Mesothelial cell of epicardium (in vitro differentiated cells): ENCODE results near the gene NFE2L1. TPM values are rescaled to one million over a fixed set of nuclear protein-coding genes. Genes with fewer than 3 reads are reported as not detected.
"Not testable (repeated sequence)": the region's sequence is repeated elsewhere in the genome, so short reads cannot be mapped to it uniquely, and the experiment has no call there.

ENCODE experiments used
- DNase-seq, 2 experiments: peaks; one replicate each; pipeline ENCODE4 v3.0.0; 2021; ENCODE audit warnings: low spot score in 2 of 2; ENCODE audit not compliant: unreplicated experiment in 2 of 2
- H3K27ac Mint-ChIP-seq: 2 replicates; pipeline ENCODE4 v1.8.0; 2021; ENCODE audit warnings: mixed read lengths
- H3K27me3 Mint-ChIP-seq: 2 replicates; pipeline ENCODE4 v1.8.0; 2021; ENCODE audit warnings: low read depth, mixed read lengths
- H3K36me3 Mint-ChIP-seq: 2 replicates; pipeline ENCODE4 v1.8.0; 2021; ENCODE audit warnings: mixed read lengths
- H3K4me1 Mint-ChIP-seq: 2 replicates; pipeline ENCODE4 v1.8.0; 2021; ENCODE audit warnings: mixed read lengths
- H3K4me3 Mint-ChIP-seq: 2 replicates; pipeline ENCODE4 v1.8.0; 2021; ENCODE audit warnings: mild to moderate bottlenecking, moderate library complexity, mixed read lengths
- H3K9me3 Mint-ChIP-seq: 2 replicates; pipeline ENCODE4 v1.8.0; 2021; ENCODE audit warnings: mixed read lengths
- total RNA-seq: library from RNA; stranded (reverse); gene quantifications from 3 replicates; pipeline ENCODE4 v1.2.1, GENCODE V29; 2021
- TF ChIP-seq, protein P1 (sequence below): fragments of 200-600 bp; sonication (generic); IDR thresholded peaks from one replicate; pipeline ENCODE4 v1.5.0; 2021; ENCODE audit warnings: antibody characterized with exemption; ENCODE audit not compliant: unreplicated experiment

The NFE2L1 gene, protein sequence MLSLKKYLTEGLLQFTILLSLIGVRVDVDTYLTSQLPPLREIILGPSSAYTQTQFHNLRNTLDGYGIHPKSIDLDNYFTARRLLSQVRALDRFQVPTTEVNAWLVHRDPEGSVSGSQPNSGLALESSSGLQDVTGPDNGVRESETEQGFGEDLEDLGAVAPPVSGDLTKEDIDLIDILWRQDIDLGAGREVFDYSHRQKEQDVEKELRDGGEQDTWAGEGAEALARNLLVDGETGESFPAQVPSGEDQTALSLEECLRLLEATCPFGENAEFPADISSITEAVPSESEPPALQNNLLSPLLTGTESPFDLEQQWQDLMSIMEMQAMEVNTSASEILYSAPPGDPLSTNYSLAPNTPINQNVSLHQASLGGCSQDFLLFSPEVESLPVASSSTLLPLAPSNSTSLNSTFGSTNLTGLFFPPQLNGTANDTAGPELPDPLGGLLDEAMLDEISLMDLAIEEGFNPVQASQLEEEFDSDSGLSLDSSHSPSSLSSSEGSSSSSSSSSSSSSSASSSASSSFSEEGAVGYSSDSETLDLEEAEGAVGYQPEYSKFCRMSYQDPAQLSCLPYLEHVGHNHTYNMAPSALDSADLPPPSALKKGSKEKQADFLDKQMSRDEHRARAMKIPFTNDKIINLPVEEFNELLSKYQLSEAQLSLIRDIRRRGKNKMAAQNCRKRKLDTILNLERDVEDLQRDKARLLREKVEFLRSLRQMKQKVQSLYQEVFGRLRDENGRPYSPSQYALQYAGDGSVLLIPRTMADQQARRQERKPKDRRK
- total RNA-seq = 134 to 137 TPM (median 136 TPM) in 3 replicates

DNA sequence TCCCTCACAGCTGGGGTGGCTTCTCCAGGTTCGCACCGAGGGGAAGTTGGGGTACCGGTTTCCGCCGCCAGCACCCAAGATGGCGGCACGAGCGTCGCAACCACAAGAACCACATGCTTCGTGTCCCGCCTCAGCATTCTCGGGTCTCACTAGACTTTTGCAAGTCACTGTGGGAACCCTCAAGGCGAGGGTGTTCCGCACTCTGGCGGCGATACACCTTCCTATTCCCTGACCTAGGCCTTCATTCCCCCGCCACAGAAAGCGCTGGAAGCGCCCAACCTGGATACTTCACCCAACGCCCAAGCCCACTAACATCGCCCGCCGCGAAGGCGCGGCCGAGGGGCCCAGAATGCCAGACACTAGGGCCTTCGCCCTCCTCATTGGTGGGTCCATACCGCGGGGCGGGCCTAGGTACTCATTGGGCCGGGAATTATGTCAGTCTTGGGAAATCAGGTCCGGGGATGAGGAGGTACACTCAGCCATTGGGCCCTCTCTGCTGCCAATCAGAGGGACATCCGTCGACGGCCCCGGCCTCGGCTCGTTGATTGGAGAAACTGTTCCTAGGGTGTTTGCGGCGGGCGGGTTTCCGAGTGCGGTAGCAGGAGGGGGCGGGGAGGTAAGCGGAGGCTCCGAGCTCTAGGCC lies at the start of gene NFE2L1:
Gene NFE2L1, plus strand, starts transcription at position 619 of the 643 bp plus-strand sequence. CDS start 2,760 bp downstream, outside the sequence.
- TF ChIP-seq, protein P1, sequence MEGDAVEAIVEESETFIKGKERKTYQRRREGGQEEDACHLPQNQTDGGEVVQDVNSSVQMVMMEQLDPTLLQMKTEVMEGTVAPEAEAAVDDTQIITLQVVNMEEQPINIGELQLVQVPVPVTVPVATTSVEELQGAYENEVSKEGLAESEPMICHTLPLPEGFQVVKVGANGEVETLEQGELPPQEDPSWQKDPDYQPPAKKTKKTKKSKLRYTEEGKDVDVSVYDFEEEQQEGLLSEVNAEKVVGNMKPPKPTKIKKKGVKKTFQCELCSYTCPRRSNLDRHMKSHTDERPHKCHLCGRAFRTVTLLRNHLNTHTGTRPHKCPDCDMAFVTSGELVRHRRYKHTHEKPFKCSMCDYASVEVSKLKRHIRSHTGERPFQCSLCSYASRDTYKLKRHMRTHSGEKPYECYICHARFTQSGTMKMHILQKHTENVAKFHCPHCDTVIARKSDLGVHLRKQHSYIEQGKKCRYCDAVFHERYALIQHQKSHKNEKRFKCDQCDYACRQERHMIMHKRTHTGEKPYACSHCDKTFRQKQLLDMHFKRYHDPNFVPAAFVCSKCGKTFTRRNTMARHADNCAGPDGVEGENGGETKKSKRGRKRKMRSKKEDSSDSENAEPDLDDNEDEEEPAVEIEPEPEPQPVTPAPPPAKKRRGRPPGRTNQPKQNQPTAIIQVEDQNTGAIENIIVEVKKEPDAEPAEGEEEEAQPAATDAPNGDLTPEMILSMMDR = no peak
- Mint-ChIP-seq H3K9me3 (no peaks in the 10 kb centered on the region), H3K36me3 (peaks cover 8% of the 10 kb centered on the region), H3K27me3 (no peaks in the 10 kb centered on the region), H3K27ac (peak within 1 kb of the TSS; percentile 100), H3K4me1 (peaks cover 62% of the 10 kb centered on the region), H3K4me3 (peak within 1 kb of the TSS; percentile 85)
- DNase-seq = peak; percentile 97

DNA sequence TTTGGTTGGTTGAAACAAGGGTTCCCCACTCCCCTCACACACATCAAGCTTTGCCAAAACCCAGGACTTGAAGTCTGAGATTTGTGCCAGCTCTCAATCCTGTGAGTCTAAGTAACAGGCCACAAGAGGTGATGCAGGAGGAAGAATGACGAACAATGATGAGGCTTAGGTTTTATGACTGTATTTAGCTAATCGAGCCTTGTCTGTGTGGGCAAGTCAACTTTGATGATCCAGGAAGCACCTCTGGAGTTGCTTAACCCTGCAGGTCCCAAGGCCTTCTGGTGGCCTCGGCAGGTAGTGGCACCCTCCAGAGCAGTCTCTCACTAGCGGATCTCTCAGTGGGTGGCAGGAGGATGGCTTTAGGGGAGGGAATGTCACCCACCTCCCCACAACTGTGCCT lies 48.6 kb upstream of the NFE2L1 start:
- H3K27ac Mint-ChIP-seq = no peak overlapping the region
- peaks cover 31% of the 10 kb centered on the region for H3K4me1 Mint-ChIP-seq
- H3K9me3 Mint-ChIP-seq = no peaks in the 10 kb centered on the region

DNA sequence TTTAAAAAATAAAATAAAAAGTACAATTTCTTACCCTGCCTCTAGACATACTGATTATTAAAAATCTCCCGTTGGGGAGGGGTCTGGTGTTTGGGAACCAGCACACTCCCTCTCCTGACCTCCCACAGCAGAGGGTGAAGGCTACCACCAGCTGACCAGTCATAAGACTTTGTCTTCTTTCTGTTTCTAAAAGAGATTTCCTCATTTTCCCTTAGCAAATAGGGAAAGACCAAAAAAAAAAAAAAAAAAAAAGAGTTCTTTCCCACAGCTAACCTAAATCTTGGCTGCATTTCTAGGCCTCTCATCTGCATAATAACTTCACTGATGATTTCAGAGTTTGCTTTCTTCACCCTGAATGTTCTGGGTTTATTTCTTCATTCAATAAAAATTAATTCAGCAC lies 47.0 kb upstream of the NFE2L1 start:
- no peak overlapping the region for H3K4me3 Mint-ChIP-seq
- TF ChIP-seq, protein P1 = no peak
- peaks cover 36% of the 10 kb centered on the region for H3K4me1 Mint-ChIP-seq
- no peaks in the 10 kb centered on the region for H3K9me3 Mint-ChIP-seq
- H3K36me3 Mint-ChIP-seq = no peaks in the 10 kb centered on the region
- DNase-seq = no peak
- no peaks in the 10 kb centered on the region for H3K27me3 Mint-ChIP-seq
- peak overlapping the region; percentile 66 for H3K27ac Mint-ChIP-seq

More for the DNA sequence above, 48.6 kb upstream of the NFE2L1 start:
- DNase-seq = no peak
- H3K27me3 Mint-ChIP-seq = no peaks in the 10 kb centered on the region
- no peaks in the 10 kb centered on the region for H3K36me3 Mint-ChIP-seq
- no peak overlapping the region for H3K4me3 Mint-ChIP-seq
- TF ChIP-seq, protein P1 = no peak

DNA sequence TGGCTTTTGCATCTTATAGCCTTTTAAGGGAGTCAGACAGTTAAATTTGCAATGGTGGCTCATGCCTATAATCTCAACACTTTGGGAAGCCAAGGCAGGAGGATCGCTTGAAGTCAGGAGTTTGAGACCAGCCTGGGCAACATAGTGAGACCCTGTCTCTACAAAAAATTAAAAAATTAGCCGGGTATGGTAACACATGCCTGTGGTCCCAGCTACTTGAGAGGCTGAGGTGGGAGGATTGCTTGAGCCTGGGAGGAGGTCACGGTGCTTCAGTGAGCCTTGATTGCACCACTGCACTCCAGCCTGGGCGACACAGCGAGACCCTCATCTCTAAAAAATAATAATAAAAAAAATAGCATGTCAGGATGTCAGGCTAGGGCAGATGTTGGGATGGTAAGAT lies 46.5 kb upstream of the NFE2L1 start:
- not testable (repeated sequence) for DNase-seq, H3K9me3 Mint-ChIP-seq, H3K4me3 Mint-ChIP-seq, H3K27me3 Mint-ChIP-seq, H3K36me3 Mint-ChIP-seq
- Mint-ChIP-seq H3K4me1 (peaks cover 34% of the 10 kb centered on the region), H3K27ac (peak overlapping the region; percentile 66)

DNA sequence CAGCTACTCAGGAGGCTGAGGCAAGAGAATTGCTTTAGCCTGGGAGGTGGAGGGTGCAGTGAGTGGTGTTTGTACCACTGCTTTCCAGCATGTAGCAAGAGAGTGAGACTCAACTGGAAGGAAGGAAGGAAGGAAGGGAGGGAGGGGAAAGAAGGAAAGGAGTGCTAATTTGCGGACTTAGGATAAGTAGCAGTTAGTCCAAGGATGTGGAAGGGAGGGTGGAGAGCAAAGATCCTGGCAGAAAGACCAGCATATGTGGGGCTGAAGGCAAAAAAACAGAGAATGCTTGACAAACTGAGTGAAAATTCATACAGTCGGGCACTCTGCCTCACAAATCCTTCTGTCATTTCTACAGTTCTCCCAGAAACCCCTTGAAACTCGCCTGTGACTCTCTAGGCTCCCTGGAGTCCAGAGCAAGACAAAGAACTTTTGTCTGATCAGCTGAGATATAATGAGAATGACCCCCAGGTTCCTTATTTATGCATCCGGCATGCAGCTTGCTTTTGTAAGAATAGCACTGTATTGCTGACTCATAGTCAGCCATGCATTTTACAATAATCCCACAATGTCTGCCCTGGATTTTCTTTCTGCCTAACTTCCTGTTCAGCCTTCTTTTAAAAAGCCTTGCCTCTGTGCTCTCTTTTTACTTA lies 45.8 kb upstream of the NFE2L1 start:
- peaks cover 36% of the 10 kb centered on the region for H3K4me1 Mint-ChIP-seq
- H3K9me3 Mint-ChIP-seq = no peaks in the 10 kb centered on the region
- H3K4me3 Mint-ChIP-seq = no peak overlapping the region
- H3K27me3 Mint-ChIP-seq = no peaks in the 10 kb centered on the region
- DNase-seq = no peak
- TF ChIP-seq, protein P1 = no peak
- no peaks in the 10 kb centered on the region for H3K36me3 Mint-ChIP-seq
- peak overlapping the region; percentile 94 for H3K27ac Mint-ChIP-seq
